GM21528 (cell line): Measurements from ENCODE around the gene OR11G2.
"Not testable (repeated sequence)": the region's sequence is repeated elsewhere in the genome, so short reads cannot be mapped to it uniquely, and the experiment has no call there.

Experiments used
- ATAC-seq: cut with Tn5 transposase; IDR thresholded peaks from one replicate; pipeline ENCODE4 v1.9.1; 2021; ENCODE audit warnings: mild to moderate bottlenecking, moderate library complexity; ENCODE audit not compliant: unreplicated experiment, low FRiP score

The OR11G2 gene

GRCh38 chr14:20219033-20219432 is 28.3 kb downstream of the OR11G2 start:
- ATAC-seq = no peak

DNA sequence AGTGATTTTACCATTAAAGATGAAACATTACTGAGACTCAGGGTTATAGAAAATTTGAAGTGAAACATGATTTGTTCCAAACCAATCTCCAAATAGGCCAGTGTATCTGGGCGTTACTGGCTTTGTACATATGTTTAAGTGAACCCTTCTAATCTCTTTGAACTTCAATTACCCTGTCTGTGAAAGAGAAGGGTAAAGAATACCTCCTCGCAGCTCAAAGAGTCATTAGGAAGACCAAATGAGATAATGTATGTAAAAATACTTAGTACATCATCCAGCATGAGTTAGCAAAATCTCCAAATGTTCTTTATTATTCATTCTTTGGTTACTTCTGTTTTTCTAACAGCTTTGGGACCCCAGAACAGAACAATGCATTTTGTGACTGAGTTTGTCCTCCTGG is 32.7 kb downstream of the OR11G2 start, which contains the start of gene OR11H6:
OR11H6 (plus strand) TSS at position 301 of the 400 bp plus-strand sequence; CDS start at position 301, 0 bp downstream.
- no peak for ATAC-seq

GRCh38 chr14:20228681-20229080 is 38.0 kb downstream of the OR11G2 start, which contains the start of gene OR11H7:
TSS of gene OR11H7 (plus strand) at chr14:20228981.
- ATAC-seq = no peak

GRCh38 chr14:20235415-20235814 is 44.7 kb downstream of the OR11G2 start:
- ATAC-seq = not testable (repeated sequence)

GRCh38 chr14:20247646-20248246 is 57.0 kb downstream of the OR11G2 start:
- ATAC-seq = no peak
